ENCODE data around the gene POU2F1.

- TF ChIP-seq CTCF (IDR thresholded peaks at IDR 0.05) (no peak), POLR2A (IDR thresholded peaks at IDR 0.05) (no peak)
Measured at GRCh38 chr1:167298325-167298724, 77.6 kb downstream of the POU2F1 start.
